Right ventricle myocardium superior (tissue), 1 donor: Measurements from ENCODE around the gene ALDH3B1. TPM values are rescaled to one million over a fixed set of nuclear protein-coding genes. Genes with fewer than 3 reads are reported as not detected.

ENCODE experiments used
- ATAC-seq: fragments of 200-7000 bp; cut with Tn5 transposase; one replicate; pipeline ENCODE4 v1.9.1; 2020; ENCODE audit warnings: mild to moderate bottlenecking; ENCODE audit not compliant: poor library complexity
- DNase-seq: peaks from one replicate; pipeline ENCODE4 v3.0.0-alpha.2; 2020
- intact Hi-C: fragments of 100-400 bp; cut with DNase I; formaldehyde crosslinking; loops from one replicate; pipeline ENCODE4 v1.11.2; 2022
- total RNA-seq: library from RNA; stranded (reverse); fragmentation: NEBNext Ultra II Directional; extraction: Animal tissue kit (Norgen Biotek cat#: 25700); gene quantifications from one replicate; pipeline ENCODE4 v1.2.1, GENCODE V29; 2021
- donor health status: DM: no; HTN: yes; CAD: no; lungs with severe emphysema.

ALDH3B1 gene
- total RNA-seq, 1 donor from 2014 or later, result 4.4 TPM

GRCh38 chr11:68038718-68039525, 28.8 kb downstream of the ALDH3B1 start, which contains the start of gene TCIRG1:
TSS of gene TCIRG1 (plus strand) at chr11:68039025. CDS start at chr11:68041272, 2,247 bp downstream.
- peak; percentile 93 for DNase-seq
- intact Hi-C loops, result loop anchor here (10.0 kb wide), 1 partner anchor 86 kb away; the partner anchor contains the start of gene CHKA
- ATAC-seq, result peak; percentile 83

GRCh38 chr11:68039526-68040086, 29.5 kb downstream of the ALDH3B1 start:
- ATAC-seq, result no peak
- intact Hi-C loops, result loop anchor here (10.0 kb wide), 1 partner anchor 85 kb away; the partner anchor contains the start of gene CHKA

GRCh38 chr11:68040101-68040956, 30.2 kb downstream of the ALDH3B1 start:
- intact Hi-C loops, result no loop called here
- ATAC-seq (peak; percentile 35), DNase-seq (peak; percentile 82)

More at GRCh38 chr11:68039526-68040086, 29.5 kb downstream of the ALDH3B1 start:
- DNase-seq, result no peak

GRCh38 chr11:68040957-68041591, 30.9 kb downstream of the ALDH3B1 start:
- ATAC-seq (no peak), DNase-seq (peak; percentile 39)
- intact Hi-C loops, result no loop called here

- DNase-seq (peak; percentile 27), ATAC-seq (no peak)
- intact Hi-C loops, result no loop called here
Observed at GRCh38 chr11:68041617-68042218, 31.6 kb downstream of the ALDH3B1 start.

GRCh38 chr11:68042219-68043028, 32.3 kb downstream of the ALDH3B1 start:
- no peak for DNase-seq
- intact Hi-C loops, result no loop called here
- ATAC-seq, result no peak

- DNase-seq, result no peak
- intact Hi-C loops, result no loop called here
- ATAC-seq, result no peak
Observed at GRCh38 chr11:68043029-68043348, 32.9 kb downstream of the ALDH3B1 start.

GRCh38 chr11:68043349-68044144, 33.4 kb downstream of the ALDH3B1 start:
- intact Hi-C loops, result no loop called here
- ATAC-seq (no peak), DNase-seq (no peak)

- intact Hi-C loops, result no loop called here
- DNase-seq, result no peak
- no peak for ATAC-seq
Observed at GRCh38 chr11:68044145-68044813, 34.2 kb downstream of the ALDH3B1 start.

GRCh38 chr11:68044898-68045351, 34.8 kb downstream of the ALDH3B1 start:
- intact Hi-C loops, result no loop called here
- ATAC-seq (no peak), DNase-seq (no peak)

- no peak for DNase-seq
- ATAC-seq, result no peak
Observed at GRCh38 chr11:68047437-68048290, 37.5 kb downstream of the ALDH3B1 start.

GRCh38 chr11:68048681-68049508, 38.8 kb downstream of the ALDH3B1 start:
- ATAC-seq, result no peak
- intact Hi-C loops, result no loop called here
- no peak for DNase-seq

More at GRCh38 chr11:68047437-68048290, 37.5 kb downstream of the ALDH3B1 start:
- intact Hi-C loops, result no loop called here

GRCh38 chr11:68049509-68050370, 39.6 kb downstream of the ALDH3B1 start:
- intact Hi-C loops, result no loop called here
- ATAC-seq, result no peak
- no peak for DNase-seq
